GM19372 (cell line): ENCODE measurements around the gene FOXF2.

ENCODE experiments used
- ATAC-seq: cut with Tn5 transposase; IDR thresholded peaks from one replicate; pipeline ENCODE4 v1.9.1; 2021; ENCODE audit warnings: mild to moderate bottlenecking, low read depth, moderate library complexity; ENCODE audit not compliant: unreplicated experiment

Gene FOXF2

DNA sequence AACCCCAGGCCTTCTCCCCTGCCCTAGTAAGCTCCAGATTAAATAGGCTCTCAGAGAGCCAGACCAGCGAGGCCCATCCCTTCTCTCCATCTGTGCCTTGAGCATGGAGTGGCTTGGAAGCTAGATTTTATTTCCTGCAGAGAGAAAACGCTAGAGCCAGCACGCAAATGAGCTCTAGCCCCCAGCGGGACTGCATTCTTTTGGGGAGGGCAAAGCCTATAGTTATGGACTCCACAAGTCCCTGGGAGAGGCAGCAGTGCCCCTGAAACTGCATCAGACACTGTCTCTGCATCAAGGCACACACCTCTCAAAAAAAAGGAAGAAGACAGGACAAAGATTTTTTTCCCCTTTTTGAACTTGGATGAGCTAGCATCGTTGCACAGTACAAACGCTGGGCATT lies 15.8 kb downstream of the FOXF2 start:
- no peak for ATAC-seq

DNA sequence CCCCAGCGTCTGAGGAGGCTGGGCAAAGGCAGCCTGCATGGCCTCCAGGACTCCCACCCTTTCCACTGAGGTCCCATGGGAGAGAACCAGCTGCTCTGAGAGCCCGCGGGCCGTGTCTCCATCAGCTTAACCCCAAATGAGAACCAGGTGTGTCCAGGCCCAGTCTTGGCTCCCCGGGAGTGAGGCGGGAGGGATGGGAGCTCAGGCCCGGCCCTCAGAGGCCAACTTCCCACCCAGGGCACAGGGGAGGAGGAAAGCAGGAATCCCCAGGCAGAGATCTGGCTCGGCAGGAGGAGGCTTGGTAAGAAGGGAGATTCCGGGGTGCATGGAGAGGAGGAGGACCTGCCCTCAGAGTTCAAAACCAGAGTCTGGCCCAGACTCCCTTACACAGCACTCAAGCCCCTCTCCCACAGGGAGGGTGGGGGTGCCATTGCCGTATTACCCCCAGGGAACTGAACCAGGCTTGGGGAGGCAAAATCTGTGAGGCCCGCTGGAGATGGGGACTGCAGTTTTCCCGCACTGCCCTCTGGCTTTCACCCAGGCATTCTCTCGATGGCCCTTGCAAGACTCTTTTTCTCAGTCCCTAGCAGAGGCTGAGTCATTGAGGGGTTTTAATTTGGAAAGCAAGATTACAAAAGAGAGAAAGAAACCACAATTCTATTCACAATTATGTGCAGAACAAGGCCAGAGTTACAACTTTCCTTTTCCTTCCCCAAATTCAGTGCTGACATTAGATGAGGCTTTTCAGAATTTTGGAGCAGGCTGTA lies 17.1 kb downstream of the FOXF2 start:
- ATAC-seq = no peak

DNA sequence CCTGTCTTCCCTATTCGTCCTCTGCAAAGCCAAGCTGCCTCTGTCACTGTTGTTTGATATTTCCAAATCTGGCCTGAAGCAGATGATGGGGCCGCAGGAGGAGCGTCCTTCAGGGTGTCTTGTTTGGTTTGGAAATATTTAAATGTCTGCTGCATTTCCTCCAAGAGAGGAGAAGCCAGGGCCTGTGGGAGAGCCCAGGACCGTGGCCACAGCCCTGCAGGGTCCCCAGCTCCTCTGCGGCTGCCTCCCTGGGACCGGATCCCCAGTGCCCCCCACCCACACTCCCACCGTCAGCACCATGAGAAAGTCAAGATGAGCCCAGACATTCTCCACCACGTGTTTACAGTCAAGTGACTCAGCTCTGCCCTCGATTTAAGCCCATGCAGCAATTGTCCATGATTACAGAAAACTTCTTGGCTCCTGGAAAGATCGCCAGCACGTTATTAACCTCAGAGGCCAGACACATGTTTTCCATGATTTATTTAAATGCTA lies 18.2 kb downstream of the FOXF2 start:
- no peak for ATAC-seq

GRCh38 chr6:1409774-1410465 lies 20.5 kb downstream of the FOXF2 start:
- ATAC-seq = no peak

DNA sequence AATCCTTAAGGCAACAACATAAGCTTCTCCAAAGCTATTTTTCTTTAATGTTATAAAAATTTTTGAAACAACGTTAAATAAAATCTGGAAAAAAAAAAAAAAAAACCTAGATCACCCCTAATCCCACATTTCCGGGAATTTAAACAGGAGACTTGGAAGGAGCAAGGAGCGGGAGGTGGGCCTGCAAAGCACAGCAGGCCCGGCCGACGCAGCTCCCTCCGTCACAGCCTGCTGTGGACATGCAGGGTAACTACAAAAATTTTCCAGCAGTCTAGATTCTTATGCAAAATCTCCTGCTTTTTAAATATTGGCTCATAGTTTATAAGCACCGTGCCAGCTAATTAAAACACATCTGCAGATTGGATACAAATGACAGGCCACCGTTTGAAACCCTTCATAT lies 23.5 kb downstream of the FOXF2 start:
- ATAC-seq = no peak

DNA sequence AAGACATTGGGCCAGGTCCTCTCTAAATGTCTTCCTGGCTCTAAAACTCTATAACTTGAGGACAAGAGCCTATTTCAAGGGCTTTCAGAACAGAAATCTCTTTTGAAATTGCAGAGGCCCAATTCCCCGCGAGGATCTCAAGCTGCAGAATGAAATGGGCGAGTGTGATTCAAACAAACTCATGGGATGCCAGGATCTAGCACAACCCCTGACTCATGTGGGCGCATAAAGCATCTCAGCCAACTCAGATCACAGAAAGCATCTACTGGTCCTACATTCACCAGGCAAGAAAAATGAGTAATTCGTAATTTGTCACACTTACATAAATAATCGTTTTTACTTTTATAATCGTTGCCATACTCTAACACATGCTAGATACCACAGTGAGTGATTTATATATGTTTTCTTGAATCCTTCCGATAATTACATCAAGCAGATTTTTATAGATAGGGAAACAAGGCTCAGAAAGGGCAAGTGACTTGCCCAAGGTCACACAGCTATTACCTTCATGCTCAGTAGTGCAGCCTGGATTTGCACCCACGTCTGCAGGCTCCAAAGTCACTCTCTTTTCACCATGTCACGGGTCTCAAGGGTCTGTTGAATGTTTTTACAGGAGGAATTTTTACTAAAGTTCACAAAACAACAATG lies 26.2 kb downstream of the FOXF2 start:
- no peak for ATAC-seq

GRCh38 chr6:1416191-1416760 lies 26.9 kb downstream of the FOXF2 start:
- no peak for ATAC-seq

DNA sequence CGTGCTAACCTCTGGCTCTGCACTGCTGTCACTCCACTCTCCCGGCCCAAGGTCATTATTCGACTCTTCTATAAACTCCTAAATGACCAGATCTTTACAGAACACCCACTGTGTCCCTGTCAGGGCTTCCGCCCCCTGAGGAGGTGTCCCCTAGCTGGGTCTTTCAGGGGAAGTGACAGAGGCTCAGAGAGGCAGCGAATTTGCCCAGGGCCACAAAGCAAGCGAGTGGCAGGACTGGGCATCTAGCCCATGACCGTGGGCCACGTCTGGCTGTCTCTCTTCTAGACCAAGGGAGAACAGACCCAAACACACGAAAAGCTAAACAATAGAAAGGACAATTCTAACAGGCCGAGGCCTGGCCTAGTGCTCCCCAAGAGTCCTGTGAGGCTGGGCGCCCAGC lies 27.4 kb downstream of the FOXF2 start:
- no peak for ATAC-seq

DNA sequence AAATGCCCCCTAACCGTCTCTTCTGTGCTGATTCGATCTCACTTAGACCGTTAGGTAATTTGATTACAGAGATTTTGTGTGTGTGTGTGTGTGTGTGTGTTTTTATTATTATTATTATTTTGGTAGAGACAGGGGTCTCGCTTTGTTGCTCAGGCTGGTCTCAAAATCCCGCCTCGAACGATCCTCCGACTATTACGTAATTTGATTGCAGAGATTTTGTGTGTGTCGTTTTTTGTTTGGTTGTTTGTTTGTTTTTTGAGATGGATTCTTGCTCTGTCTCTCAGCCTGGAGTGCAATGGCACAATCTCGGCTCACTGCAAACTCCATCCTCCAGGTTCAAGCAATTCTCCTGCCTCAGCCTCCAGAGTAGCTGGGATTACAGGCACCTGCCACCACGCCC lies 28.3 kb downstream of the FOXF2 start:
- no peak for ATAC-seq

DNA sequence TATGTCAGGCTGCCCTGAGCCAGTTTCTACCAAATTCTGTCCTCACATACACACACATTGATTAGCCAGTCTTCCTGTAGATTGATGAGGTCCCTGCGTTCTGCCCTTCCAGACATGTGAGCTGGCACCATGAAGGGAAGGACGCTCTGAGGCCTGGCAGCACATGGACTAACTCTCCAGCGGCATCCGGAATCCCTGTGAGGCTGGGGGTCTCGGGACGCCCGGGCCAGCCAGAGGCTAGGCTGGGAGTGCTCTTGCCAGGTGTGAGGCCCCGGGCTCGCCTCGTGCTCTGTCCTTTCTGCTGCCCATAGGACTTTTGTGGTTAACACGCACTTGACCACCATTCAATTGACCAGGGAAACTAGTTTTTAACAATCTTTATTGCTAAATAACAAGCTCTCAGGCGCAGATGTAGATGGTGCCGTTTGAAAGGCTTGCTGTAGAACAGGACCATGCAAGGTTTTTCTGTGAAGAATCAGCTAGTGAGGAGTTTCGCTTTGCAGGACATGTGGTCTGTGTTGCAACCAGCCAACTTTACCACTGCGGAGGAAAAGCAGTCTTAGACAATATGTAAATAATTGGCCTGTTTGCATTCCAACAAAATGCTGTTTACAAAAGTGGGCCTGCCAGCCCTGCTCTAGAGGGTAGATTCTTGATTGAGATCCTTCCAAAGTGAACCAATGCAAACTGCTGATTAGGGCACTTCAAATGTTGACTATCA lies 29.3 kb downstream of the FOXF2 start:
- ATAC-seq = no peak

DNA sequence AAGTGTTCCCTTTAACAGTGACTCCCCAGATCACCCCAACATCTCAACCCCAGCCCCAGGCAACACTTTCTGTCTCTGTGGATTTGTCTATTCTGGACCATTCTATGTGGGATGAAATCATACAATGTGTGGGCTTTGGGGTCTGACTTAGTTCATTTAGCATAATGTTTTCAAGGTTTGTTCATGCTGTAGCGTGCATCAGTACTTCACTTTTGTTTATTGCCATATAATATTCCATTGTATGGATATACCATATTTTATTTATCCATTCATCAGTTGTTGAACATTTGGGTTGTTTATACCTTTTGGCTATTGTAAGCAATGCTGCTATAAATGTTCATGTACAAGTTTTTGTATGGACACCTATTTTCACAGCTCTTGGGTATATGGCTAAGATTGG lies 31.0 kb downstream of the FOXF2 start:
- no peak for ATAC-seq

- no peak for ATAC-seq
Measured at GRCh38 chr6:1422290-1422689, 32.9 kb downstream of the FOXF2 start.

DNA sequence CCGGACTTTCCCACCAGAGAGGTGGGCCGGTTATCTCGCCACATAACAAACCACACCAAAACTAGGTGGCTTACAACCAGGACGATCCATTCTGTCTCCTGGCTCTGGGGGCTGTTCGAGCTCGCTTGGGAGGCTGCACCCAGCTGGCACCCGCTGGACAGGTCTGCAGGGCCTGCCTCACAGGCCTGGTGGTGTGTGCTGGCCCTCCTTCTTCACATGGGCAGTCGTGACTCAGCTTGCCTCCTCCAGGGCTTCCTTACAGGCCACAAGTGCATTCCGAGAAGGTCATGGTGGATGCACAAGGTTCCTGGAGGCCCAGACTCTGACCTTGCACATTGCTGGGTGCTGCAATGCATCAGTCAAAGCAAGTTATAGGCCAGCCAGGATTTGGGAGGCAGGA lies 34.2 kb downstream of the FOXF2 start:
- no peak for ATAC-seq

DNA sequence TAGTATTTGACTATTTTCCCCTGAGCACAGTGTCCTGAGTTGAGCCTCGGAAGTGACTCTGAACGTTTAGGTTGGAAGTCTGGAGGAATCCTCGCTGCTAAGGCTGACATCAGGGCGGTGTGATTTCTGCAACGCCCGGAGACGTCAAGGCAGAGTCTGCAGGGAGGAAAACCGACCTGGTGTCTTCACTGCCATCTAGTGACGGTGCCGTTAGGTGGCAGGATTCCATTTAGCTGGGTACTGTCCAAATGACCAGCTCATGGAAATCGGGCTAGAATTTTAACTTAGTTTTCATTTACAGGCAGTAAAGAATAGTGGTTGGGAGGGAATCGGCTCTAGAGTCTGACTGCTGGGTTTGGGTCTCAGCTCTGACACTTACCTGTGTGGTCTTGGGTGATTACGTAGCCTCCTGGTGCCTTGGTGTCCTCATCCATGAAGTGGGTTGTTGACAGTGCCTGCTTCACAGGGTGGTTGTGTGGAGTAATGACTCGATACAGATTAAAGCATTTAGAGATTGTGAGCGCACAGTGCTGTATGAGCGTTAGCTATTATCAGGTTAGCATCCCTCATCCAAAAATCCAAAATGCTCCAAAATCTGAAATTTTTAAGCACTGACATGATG lies 35.0 kb downstream of the FOXF2 start:
- ATAC-seq = no peak

- ATAC-seq = no peak
Measured at GRCh38 chr6:1426416-1426815, 37.0 kb downstream of the FOXF2 start.

DNA sequence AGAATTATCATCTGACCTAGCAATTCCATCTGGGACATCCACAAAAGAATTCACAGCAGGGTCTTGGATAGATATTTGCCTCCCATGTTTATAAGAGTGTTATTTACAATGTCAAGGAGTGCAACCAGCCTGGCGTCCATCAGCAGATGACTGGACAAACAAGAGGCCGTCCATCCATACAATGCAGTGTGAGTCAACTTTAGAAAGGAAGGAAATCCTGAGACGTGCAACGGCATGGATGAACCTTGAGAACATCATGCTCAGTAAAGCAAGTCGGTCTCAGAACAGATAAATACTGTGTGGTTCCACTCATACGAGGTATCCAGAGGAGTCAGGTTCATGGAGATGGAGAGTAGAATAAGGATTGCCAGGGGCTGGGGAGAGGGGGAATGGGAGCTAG lies 46.4 kb downstream of the FOXF2 start:
- ATAC-seq = no peak

DNA sequence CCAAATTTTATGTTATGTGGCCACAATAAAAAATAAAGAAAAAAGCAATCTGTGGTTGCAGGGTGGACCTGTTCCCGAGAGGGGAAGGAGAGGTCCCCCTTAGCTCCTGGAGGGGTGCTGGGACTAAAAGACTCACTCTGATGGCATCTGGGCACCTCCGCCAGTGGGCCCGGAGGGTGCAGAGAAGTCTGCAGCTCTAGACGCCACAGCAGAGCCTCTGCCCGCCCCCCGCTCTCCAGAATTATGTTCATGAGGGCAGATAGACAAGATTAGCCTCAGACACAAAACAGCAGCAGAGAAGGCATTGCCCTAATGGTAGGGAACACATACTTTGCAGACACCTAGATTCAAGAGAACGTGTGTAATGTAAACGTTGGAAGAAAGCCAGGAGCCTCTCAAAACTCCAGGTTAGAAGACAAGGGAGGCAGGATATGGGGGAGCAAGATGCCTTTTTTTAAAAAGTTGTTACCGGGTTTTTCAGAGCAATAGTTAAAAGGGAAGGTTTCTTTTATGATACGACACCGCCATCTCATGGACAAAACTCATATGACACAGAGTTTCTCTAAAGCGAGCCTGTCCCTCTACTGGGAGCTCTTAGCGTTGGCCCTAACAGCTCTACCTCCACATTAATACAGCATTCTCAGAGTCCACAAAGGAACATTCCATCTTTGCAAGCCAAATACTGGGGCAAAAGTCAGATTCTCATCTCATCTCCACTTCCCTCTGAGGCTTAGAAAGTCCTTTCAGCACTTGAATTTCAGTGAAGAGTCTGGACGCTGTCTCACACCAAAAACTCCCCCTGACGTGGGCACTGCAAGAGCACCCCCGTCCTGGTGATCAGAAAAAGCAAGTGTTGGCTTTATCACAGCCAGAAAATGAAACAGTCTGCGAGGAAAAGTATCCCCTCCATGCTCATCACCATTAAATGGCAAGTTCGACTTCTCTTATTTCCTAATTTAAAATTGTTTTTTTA lies 47.2 kb downstream of the FOXF2 start:
- ATAC-seq = no peak

GRCh38 chr6:1437553-1438406 lies 48.4 kb downstream of the FOXF2 start:
- no peak for ATAC-seq
